PC-9 (cell line): ENCODE results near the gene RBM4B. TPM values are rescaled to one million over a fixed set of nuclear protein-coding genes. Genes with fewer than 3 reads are reported as not detected.

Experiments
- BruUV-seq: library from RNA; stranded (reverse); fragments of 400-500 nt; replicated peaks from 2 replicates; lab custom pipeline; 2021; lab: Mats Ljungman, UMichigan
- CTCF ChIA-PET: fragments of 300-600 bp; sonication (Branson Sonifier 250); formaldehyde crosslinking; loops from one replicate; lab custom pipeline; 2022; ENCODE audit warnings: antibody characterized with exemption; lab: Charles Lee
- POLR2A ChIA-PET: fragments of 300-600 bp; sonication (Branson Sonifier 250); formaldehyde crosslinking; loops from one replicate; lab custom pipeline; 2022; ENCODE audit warnings: antibody characterized with exemption; ENCODE audit not compliant: unreplicated experiment; lab: Charles Lee
- DNase-seq, 2 experiments: peaks; one replicate each; pipeline versions ENCODE4 v3.0.0 to v3.0.0-alpha.2; 2015 to 2022; ENCODE audit warnings: mixed read lengths in 1 of 2
- H2AFZ ChIP-seq: fragments of 200-600 bp; sonication (generic); 2 replicates; pipeline ENCODE4 v1.8.1; 2017; ENCODE audit warnings: antibody characterized with exemption
- H3F3A ChIP-seq: fragments of 200-600 bp; sonication (generic); 2 replicates; pipeline ENCODE4 v1.8.1; 2017; ENCODE audit warnings: antibody characterized with exemption, mild to moderate bottlenecking, low read depth; ENCODE audit not compliant: insufficient read depth
- H3K27ac ChIP-seq: fragments of 200-600 bp; sonication (generic); 2 replicates; pipeline ENCODE4 v1.6.1; 2016; ENCODE audit warnings: mixed run types
- H3K27me3 ChIP-seq: fragments of 200-600 bp; sonication (generic); 2 replicates; pipeline ENCODE4 v1.6.1; 2016; ENCODE audit warnings: low read depth, mixed run types; ENCODE audit not compliant: insufficient read depth
- H3K36me3 ChIP-seq: fragments of 200-600 bp; sonication (generic); 2 replicates; pipeline ENCODE4 v1.6.1; 2016; ENCODE audit warnings: low read depth, mixed run types
- H3K4me1 ChIP-seq: fragments of 200-600 bp; sonication (generic); replicated peaks from 2 replicates; pipeline ENCODE4 v1.6.1; 2016; ENCODE audit warnings: mixed run types; ENCODE audit not compliant: insufficient read depth
- H3K4me2 ChIP-seq: fragments of 200-600 bp; sonication (generic); 2 replicates; pipeline ENCODE4 v1.6.1; 2017; ENCODE audit warnings: mixed run types
- H3K4me3 ChIP-seq: fragments of 200-600 bp; sonication (generic); 2 replicates; pipeline ENCODE4 v1.6.1; 2016; ENCODE audit warnings: mixed run types
- H3K79me2 ChIP-seq: fragments of 200-600 bp; sonication (generic); 2 replicates; pipeline ENCODE4 v1.6.1; 2017; ENCODE audit warnings: low read depth, mixed run types
- H3K9me2 ChIP-seq: fragments of 200-600 bp; sonication (generic); 2 replicates; pipeline ENCODE4 v1.8.1; 2017; ENCODE audit warnings: mild to moderate bottlenecking; ENCODE audit not compliant: insufficient read depth
- H3K9me3 ChIP-seq: fragments of 200-600 bp; sonication (generic); 2 replicates; pipeline ENCODE4 v1.8.1; 2016; ENCODE audit warnings: low read depth; ENCODE audit not compliant: insufficient read depth
- H4K20me1 ChIP-seq: fragments of 200-600 bp; sonication (generic); 2 replicates; pipeline ENCODE4 v1.8.1; 2017; ENCODE audit not compliant: insufficient read depth
- EZH2 ChIP-seq: fragments of 200-600 bp; sonication (generic); IDR thresholded peaks from 2 replicates; pipeline ENCODE4 v1.8.0; 2017; ENCODE audit warnings: antibody characterized with exemption, low read depth
- intact Hi-C: fragments of 100-400 bp; cut with micrococcal nuclease; formaldehyde crosslinking; loops from one replicate; pipeline ENCODE4 v1.10.0; 2022; ENCODE audit not compliant: unreplicated experiment
- total RNA-seq: library from RNA; stranded (reverse); gene quantifications from 2 replicates; pipeline ENCODE4 v1.2.3, GENCODE V29; 2021
- TF ChIP-seq, protein P1 (sequence below): fragments of 200-600 bp; sonication (generic); conservative IDR thresholded peaks from 2 replicates; pipeline ENCODE4 v1.6.1; 2017; ENCODE audit warnings: mixed run types, antibody characterized with exemption, mild to moderate bottlenecking, moderate library complexity

Gene RBM4B
- total RNA-seq, 1 experiment from 2014 or later = 24.8 TPM

DNA sequence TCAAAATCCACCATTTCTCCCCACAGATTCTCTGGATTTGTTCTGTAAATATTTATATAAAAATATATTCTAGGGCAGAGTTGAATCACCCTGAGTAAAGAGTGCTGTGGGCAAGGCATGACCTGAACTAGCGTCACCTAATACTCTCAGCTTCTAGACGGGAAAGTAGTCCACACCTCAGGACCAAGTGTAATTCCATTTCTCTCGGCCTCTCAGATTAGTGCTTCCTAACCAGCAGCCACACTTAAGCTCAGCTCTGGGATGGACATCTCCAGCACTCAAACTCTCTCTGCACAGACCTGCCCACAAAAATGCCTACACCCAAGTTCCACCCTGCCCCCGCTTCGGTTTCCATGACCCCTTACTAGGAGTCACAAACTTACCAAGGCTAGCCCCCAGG lies 46.0 kb upstream of the RBM4B start:
- no TSS peak for BruUV-seq
- Histone ChIP-seq H3K4me2 (no peak overlapping the region), H3K4me1 (peaks cover 52% of the 10 kb centered on the region)

DNA sequence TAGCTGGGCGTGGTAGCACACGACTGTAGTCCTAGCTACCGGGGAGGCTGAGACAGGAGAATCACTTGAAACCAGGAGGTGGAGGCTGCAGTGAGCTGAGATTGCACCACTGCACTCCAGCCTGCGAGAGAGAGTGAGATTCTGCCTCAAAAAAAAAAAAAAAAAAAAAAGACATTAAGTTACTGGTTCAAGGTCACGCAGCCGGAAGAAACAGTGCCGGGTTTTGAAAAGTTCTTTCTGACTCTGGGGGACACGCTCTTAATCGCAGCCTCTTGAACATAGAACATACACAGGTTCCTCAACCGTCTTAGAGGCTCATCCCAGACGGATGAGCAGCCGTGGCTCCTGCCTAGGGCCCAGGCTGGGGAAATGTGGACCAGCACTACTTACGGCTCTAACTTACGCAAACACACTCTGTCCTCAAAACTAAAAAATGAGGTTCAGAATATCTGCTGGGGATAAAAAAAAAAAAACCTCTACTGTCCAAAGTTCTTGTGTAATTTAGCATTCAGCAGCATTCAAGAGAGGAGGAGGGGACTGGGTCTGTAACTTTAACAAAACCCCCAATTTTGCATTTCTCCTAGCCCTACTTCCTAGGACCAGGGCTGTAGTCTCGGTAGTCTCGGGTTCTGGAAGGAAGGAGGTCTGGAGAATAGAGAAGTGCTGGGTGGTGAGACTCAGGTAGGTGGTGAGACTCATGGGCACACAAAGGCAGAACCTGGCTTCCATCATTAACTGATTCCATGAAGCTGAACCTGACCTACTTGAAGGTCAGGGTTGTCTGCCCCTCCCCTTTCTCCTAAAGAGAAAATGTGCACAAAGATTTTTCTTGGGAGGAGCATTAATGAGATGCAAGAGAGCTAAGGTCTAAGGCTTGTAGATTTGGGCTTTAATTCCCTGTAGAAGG lies 45.3 kb upstream of the RBM4B start:
- intact Hi-C loops = no loop called here
- CTCF ChIA-PET = no interaction called here
- Histone ChIP-seq H3F3A (peaks cover 33% of the 10 kb centered on the region), H3K4me3 (no peak overlapping the region), H3K27me3 (no peaks in the 10 kb centered on the region), H3K79me2 (0 out of 2 replicates have a peak, but pooled peaks cover 2% of the 10 kb centered on the region), H3K27ac (no peak overlapping the region), H3K4me2 (no peak overlapping the region), H3K9me2 (no peaks in the 10 kb centered on the region), H3K9me3 (no peaks in the 10 kb centered on the region), H3K36me3 (no peaks in the 10 kb centered on the region), H3K4me1 (peaks cover 59% of the 10 kb centered on the region), H2AFZ (no peak overlapping the region), H4K20me1 (no peaks in the 10 kb centered on the region)
- POLR2A ChIA-PET = interaction anchor here (0.5 kb wide), 1 partner anchor 25 kb away, joined by 41 read pairs; no protein-coding TSS in a partner anchor
- no TSS peak for BruUV-seq
- no peak for DNase-seq
- no peak for TF ChIP-seq EZH2
- TF ChIP-seq, protein P1, sequence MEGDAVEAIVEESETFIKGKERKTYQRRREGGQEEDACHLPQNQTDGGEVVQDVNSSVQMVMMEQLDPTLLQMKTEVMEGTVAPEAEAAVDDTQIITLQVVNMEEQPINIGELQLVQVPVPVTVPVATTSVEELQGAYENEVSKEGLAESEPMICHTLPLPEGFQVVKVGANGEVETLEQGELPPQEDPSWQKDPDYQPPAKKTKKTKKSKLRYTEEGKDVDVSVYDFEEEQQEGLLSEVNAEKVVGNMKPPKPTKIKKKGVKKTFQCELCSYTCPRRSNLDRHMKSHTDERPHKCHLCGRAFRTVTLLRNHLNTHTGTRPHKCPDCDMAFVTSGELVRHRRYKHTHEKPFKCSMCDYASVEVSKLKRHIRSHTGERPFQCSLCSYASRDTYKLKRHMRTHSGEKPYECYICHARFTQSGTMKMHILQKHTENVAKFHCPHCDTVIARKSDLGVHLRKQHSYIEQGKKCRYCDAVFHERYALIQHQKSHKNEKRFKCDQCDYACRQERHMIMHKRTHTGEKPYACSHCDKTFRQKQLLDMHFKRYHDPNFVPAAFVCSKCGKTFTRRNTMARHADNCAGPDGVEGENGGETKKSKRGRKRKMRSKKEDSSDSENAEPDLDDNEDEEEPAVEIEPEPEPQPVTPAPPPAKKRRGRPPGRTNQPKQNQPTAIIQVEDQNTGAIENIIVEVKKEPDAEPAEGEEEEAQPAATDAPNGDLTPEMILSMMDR = no peak

More for the DNA sequence above, 46.0 kb upstream of the RBM4B start:
- no peak for TF ChIP-seq EZH2
- TF ChIP-seq, protein P1 = no peak
- H3K27me3 ChIP-seq = peaks cover 3% of the 10 kb centered on the region; the same call in 1 of the 2 replicates
- H4K20me1 ChIP-seq = no peaks in the 10 kb centered on the region
- intact Hi-C loops = no loop called here
- no peak overlapping the region for H3K4me3 ChIP-seq
- H3K9me3 ChIP-seq = no peaks in the 10 kb centered on the region
- no peaks in the 10 kb centered on the region for H3K36me3 ChIP-seq
- CTCF ChIA-PET = no interaction called here
- H3K79me2 ChIP-seq = 0 out of 2 replicates have a peak, but pooled peaks cover 2% of the 10 kb centered on the region
- peaks cover 36% of the 10 kb centered on the region for H3F3A ChIP-seq
- H3K27ac ChIP-seq = no peak overlapping the region
- POLR2A ChIA-PET = interaction anchor here (0.5 to 0.7 kb wide), 3 partner anchors 25 to 86 kb away, joined by 3 to 41 read pairs (median 6); no protein-coding TSS in a partner anchor
- peak in 1 of 2 experiments; percentile 43 for DNase-seq
- no peak overlapping the region for H2AFZ ChIP-seq
- H3K9me2 ChIP-seq = no peaks in the 10 kb centered on the region

DNA sequence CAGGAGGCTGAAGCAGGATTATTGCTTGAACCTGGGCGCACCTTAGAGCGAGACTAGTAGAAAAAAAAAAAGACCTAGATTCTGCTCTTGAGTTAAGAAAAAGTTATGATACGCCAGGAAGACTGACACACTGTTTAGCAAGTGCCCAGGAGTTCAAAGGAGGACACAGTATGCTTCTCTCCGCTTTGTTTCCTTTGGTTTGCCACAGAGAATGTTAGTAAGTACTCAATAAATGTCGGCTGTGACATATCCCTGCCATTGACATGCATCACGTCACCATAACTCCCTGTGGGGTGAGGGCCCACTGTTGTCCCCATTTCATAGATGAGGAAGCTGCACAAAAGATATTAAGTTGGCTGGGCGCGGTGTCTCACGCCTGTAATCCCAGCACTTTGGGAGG lies 44.3 kb upstream of the RBM4B start:
- no peak overlapping the region for H3K4me3 ChIP-seq
- TF ChIP-seq, protein P1 = no peak
- TF ChIP-seq EZH2 = no peak
- peaks cover 33% of the 10 kb centered on the region for H3F3A ChIP-seq
- H3K9me2 ChIP-seq = no peaks in the 10 kb centered on the region
- intact Hi-C loops = no loop called here
- peaks cover 63% of the 10 kb centered on the region for H3K4me1 ChIP-seq
- H3K9me3 ChIP-seq = no peaks in the 10 kb centered on the region
- BruUV-seq = no TSS peak
- H2AFZ ChIP-seq = no peak overlapping the region
- H3K79me2 ChIP-seq = 0 out of 2 replicates have a peak, but pooled peaks cover 6% of the 10 kb centered on the region
- ChIA-PET CTCF (no interaction called here), POLR2A (interaction anchor here (0.6 kb wide), 1 partner anchor 325 kb away, joined by 3 read pairs; no protein-coding TSS in a partner anchor)
- no peaks in the 10 kb centered on the region for H3K27me3 ChIP-seq
- no peaks in the 10 kb centered on the region for H4K20me1 ChIP-seq
- H3K36me3 ChIP-seq = no peaks in the 10 kb centered on the region
- H3K4me2 ChIP-seq = no peak overlapping the region
- H3K27ac ChIP-seq = no peak overlapping the region
- no peak for DNase-seq
